ENCODE results near the gene SYNJ2.

GRCh38 chr6:157967486-157967885, 14.2 kb upstream of the SYNJ2 start:
- TF ChIP-seq EZH2phosphoT487 (IDR thresholded peaks at IDR 0.05; ENCODE audit: insufficient read depth, low read depth) (no peak), EZH2 (IDR thresholded peaks at IDR 0.05; ENCODE audit: insufficient read depth, poor library complexity, severe bottlenecking) (no peak)
